HL-60 (cell line): ENCODE measurements around the gene SPPL2A.

Experiments
- DNase-seq, 2 experiments: peaks; one replicate each; pipeline ENCODE4 v3.0.0-alpha.2; 2010 to 2020; ENCODE audit warnings: low read depth in 1 of 2, low spot score in 1 of 2
- H3K27ac ChIP-seq: fragments of 250-450 bp; sonication (Bioruptor Pico); replicated peaks from 2 replicates; pipeline ENCODE4 v1.5.1; 2020; ENCODE audit warnings: mild to moderate bottlenecking, moderate library complexity
- H3K27me3 ChIP-seq: fragments of 250-450 bp; sonication (Bioruptor Pico); 2 replicates; pipeline ENCODE4 v1.5.1; 2021; ENCODE audit warnings: mild to moderate bottlenecking, moderate library complexity; ENCODE audit not compliant: insufficient read depth, poor library complexity, severe bottlenecking
- H3K4me3 ChIP-seq: replicated peaks from 2 replicates; pipeline ENCODE4 v1.5.1; 2011; ENCODE audit warnings: mild to moderate bottlenecking, control low read depth, low read length; ENCODE audit not compliant: insufficient read depth
- GABPA ChIP-seq: IDR thresholded peaks from 2 replicates; pipeline ENCODE4 v1.6.1; 2012; ENCODE audit warnings: low read depth
- POLR2AphosphoS5 ChIP-seq: IDR thresholded peaks from 2 replicates; pipeline ENCODE4 v1.6.1; 2012; ENCODE audit warnings: low read depth
- SPI1 ChIP-seq: IDR thresholded peaks from 2 replicates; pipeline ENCODE4 v1.6.1; 2012; ENCODE audit warnings: low read depth, mild to moderate bottlenecking, borderline replicate concordance
- TF ChIP-seq, protein P1 (sequence below): IDR thresholded peaks from one replicate; pipeline ENCODE4 v1.5.1; 2011; ENCODE audit warnings: low read length, control low read depth, inconsistent platforms; ENCODE audit not compliant: insufficient read depth
- TF ChIP-seq, protein P2 (sequence below): IDR thresholded peaks from 2 replicates; pipeline ENCODE4 v1.6.1; 2012; ENCODE audit warnings: low read depth; ENCODE audit not compliant: insufficient replicate concordance

SPPL2A gene

DNA sequence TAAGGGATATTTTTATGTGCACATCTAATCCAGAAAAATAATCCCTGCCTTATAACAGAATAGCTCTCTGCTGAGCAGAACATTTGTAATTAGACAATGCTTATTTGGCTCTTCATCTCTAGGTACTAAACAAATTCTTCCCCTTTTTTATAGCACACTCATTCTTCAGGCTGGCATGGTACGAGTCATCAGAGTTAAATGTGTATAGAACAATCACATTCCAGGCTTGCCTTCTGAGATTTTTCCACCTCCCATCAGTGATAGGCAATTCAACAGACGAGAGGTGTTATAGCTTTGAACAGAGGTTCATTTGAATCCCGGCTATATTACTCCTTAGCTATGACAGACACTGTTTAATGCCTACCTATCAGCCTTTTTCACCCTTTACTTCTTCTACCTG, 21.4 kb upstream of the SPPL2A start:
- no peak for DNase-seq
- Histone ChIP-seq H3K27ac (no peak overlapping the region), H3K27me3 (no peaks in the 10 kb centered on the region), H3K4me3 (no peak overlapping the region)
- TF ChIP-seq GABPA (no peak), POLR2AphosphoS5 (no peak)

DNA sequence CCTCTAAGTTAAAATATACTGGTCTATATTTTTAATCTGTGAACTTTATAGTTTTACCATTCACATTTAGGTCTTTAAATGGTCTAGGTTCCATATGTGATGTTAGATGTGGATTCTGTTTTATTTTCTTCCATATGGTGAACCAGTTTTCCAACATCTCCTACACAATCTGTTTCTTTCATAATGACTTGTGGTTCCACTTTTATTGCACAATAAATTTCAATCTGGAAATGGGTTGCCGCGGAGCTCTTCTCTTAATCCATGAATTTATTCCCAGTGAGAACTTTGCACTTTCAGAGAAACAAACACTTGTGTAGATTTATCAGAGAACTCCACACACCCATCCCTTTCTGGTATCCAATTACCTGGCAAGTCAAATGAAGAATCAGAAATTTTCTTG, 20.9 kb upstream of the SPPL2A start:
- DNase-seq: no peak
- H3K27me3 ChIP-seq: no peaks in the 10 kb centered on the region
- H3K4me3 ChIP-seq: no peak overlapping the region
- TF ChIP-seq GABPA: no peak
- TF ChIP-seq, protein P1, sequence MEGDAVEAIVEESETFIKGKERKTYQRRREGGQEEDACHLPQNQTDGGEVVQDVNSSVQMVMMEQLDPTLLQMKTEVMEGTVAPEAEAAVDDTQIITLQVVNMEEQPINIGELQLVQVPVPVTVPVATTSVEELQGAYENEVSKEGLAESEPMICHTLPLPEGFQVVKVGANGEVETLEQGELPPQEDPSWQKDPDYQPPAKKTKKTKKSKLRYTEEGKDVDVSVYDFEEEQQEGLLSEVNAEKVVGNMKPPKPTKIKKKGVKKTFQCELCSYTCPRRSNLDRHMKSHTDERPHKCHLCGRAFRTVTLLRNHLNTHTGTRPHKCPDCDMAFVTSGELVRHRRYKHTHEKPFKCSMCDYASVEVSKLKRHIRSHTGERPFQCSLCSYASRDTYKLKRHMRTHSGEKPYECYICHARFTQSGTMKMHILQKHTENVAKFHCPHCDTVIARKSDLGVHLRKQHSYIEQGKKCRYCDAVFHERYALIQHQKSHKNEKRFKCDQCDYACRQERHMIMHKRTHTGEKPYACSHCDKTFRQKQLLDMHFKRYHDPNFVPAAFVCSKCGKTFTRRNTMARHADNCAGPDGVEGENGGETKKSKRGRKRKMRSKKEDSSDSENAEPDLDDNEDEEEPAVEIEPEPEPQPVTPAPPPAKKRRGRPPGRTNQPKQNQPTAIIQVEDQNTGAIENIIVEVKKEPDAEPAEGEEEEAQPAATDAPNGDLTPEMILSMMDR: no peak
- TF ChIP-seq SPI1: no peak
- TF ChIP-seq POLR2AphosphoS5: no peak
- TF ChIP-seq, protein P2, sequence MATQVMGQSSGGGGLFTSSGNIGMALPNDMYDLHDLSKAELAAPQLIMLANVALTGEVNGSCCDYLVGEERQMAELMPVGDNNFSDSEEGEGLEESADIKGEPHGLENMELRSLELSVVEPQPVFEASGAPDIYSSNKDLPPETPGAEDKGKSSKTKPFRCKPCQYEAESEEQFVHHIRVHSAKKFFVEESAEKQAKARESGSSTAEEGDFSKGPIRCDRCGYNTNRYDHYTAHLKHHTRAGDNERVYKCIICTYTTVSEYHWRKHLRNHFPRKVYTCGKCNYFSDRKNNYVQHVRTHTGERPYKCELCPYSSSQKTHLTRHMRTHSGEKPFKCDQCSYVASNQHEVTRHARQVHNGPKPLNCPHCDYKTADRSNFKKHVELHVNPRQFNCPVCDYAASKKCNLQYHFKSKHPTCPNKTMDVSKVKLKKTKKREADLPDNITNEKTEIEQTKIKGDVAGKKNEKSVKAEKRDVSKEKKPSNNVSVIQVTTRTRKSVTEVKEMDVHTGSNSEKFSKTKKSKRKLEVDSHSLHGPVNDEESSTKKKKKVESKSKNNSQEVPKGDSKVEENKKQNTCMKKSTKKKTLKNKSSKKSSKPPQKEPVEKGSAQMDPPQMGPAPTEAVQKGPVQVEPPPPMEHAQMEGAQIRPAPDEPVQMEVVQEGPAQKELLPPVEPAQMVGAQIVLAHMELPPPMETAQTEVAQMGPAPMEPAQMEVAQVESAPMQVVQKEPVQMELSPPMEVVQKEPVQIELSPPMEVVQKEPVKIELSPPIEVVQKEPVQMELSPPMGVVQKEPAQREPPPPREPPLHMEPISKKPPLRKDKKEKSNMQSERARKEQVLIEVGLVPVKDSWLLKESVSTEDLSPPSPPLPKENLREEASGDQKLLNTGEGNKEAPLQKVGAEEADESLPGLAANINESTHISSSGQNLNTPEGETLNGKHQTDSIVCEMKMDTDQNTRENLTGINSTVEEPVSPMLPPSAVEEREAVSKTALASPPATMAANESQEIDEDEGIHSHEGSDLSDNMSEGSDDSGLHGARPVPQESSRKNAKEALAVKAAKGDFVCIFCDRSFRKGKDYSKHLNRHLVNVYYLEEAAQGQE: no peak
- H3K27ac ChIP-seq: no peak overlapping the region

DNA sequence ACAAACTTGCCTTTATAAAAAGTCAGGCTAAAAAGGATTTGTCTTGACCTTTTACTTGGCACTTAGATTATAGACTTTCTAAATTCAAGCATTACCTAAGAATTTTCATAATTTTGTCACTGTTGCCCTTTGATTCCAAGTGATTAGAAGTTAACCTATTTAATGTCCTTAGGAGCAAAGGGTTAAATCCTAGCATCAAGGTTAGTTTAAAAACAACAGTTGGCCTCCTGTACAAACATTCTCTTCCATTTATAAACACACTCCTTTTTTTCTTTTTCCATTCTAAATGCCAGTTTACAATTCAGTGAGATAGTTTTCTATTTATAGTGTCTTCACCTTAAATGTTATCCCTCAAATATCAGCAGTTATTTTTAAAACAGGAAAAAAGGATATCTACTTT, 18.4 kb upstream of the SPPL2A start:
- TF ChIP-seq GABPA (no peak), POLR2AphosphoS5 (no peak)
- TF ChIP-seq, protein P1: no peak
- no peak for DNase-seq
- H3K27ac ChIP-seq: no peak overlapping the region
- no peaks in the 10 kb centered on the region for H3K27me3 ChIP-seq
- no peak overlapping the region for H3K4me3 ChIP-seq

DNA sequence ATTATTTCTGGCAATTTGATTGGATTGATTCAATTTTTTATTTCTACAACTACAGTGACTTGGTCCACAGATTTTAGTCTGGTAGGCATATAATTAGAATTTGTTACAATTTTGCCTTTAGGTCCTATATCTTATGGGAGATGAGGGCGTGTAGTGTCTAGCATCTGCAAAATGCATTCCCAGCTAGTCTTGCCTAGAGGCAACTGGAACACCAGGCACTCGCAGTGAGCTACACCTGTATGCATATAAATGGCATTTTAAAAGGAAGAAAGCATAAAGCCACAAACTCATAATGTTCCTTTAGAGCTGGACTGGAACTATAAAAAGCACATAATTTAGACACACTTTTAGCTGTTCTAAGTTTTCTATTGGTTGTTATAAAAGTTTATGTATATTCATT, 17.9 kb upstream of the SPPL2A start:
- no peak overlapping the region for H3K27ac ChIP-seq
- no peaks in the 10 kb centered on the region for H3K27me3 ChIP-seq
- DNase-seq: no peak
- TF ChIP-seq, protein P1: no peak
- TF ChIP-seq POLR2AphosphoS5 (no peak), SPI1 (no peak), GABPA (no peak)
- TF ChIP-seq, protein P2: no peak
- no peak overlapping the region for H3K4me3 ChIP-seq
